WTC11 (cell line): Measurements from ENCODE around the gene ARHGAP30.

Source experiments
- ATF3 ChIP-seq: sonication (generic); formaldehyde crosslinking; conservative IDR thresholded peaks from 2 replicates; pipeline ENCODE4 v1.8.1; 2022; ENCODE audit warnings: mild to moderate bottlenecking, missing genetic modification reagents
- CREB1 ChIP-seq: sonication (generic); formaldehyde crosslinking; IDR thresholded peaks from 2 replicates; pipeline ENCODE4 v1.8.0; 2023; ENCODE audit warnings: mild to moderate bottlenecking, missing genetic modification reagents
- CTCF ChIP-seq: fragments of 200-600 bp; IDR thresholded peaks from 2 replicates; pipeline ENCODE4 v1.8.0; 2022; ENCODE audit warnings: antibody characterized with exemption
- ELF4 ChIP-seq: sonication (generic); formaldehyde crosslinking; IDR thresholded peaks from 2 replicates; pipeline ENCODE4 v1.8.1; 2022; ENCODE audit warnings: low read depth, mild to moderate bottlenecking, moderate library complexity, missing genetic modification reagents
- FOXJ3 ChIP-seq: sonication (generic); formaldehyde crosslinking; IDR thresholded peaks from 2 replicates; pipeline ENCODE4 v1.9.0; 2021; ENCODE audit warnings: missing genetic modification reagents, mild to moderate bottlenecking, borderline replicate concordance
- GABPB1 ChIP-seq: sonication (generic); formaldehyde crosslinking; IDR thresholded peaks from 2 replicates; pipeline ENCODE4 v1.8.1; 2023; ENCODE audit warnings: mild to moderate bottlenecking, missing genetic modification reagents
- JAZF1 ChIP-seq: fragments of 250-450 bp; sonication (Bioruptor Pico); IDR thresholded peaks from 2 replicates; pipeline ENCODE4 v1.9.0; 2021; ENCODE audit warnings: moderate library complexity, mild to moderate bottlenecking, inconsistent platforms
- MAX ChIP-seq: sonication (generic); formaldehyde crosslinking; IDR thresholded peaks from 2 replicates; pipeline ENCODE4 v1.8.0; 2022; ENCODE audit warnings: mild to moderate bottlenecking, missing genetic modification reagents
- NFYB ChIP-seq: sonication (generic); formaldehyde crosslinking; conservative IDR thresholded peaks from 2 replicates; pipeline ENCODE4 v1.8.0; 2022; ENCODE audit warnings: low read depth, missing genetic modification reagents
- PREB ChIP-seq: sonication (generic); formaldehyde crosslinking; IDR thresholded peaks from 2 replicates; pipeline ENCODE4 v1.8.1; 2022; ENCODE audit warnings: mild to moderate bottlenecking, missing genetic modification reagents, moderate library complexity, borderline replicate concordance
- USF1 ChIP-seq: sonication (generic); formaldehyde crosslinking; IDR thresholded peaks from 2 replicates; pipeline ENCODE4 v1.8.0; 2022; ENCODE audit warnings: mild to moderate bottlenecking, missing genetic modification reagents
- ZNF263 ChIP-seq: sonication (generic); formaldehyde crosslinking; IDR thresholded peaks from 2 replicates; pipeline ENCODE4 v1.8.1; 2022; ENCODE audit warnings: low read depth, mild to moderate bottlenecking, moderate library complexity, missing genetic modification reagents
- ZNF281 ChIP-seq: sonication (generic); formaldehyde crosslinking; IDR thresholded peaks from 2 replicates; pipeline ENCODE4 v1.8.0; 2023; ENCODE audit warnings: mild to moderate bottlenecking, missing genetic modification reagents
- ZNF317 ChIP-seq: sonication (generic); formaldehyde crosslinking; IDR thresholded peaks from 2 replicates; pipeline ENCODE4 v1.8.1; 2023; ENCODE audit warnings: low read depth, mild to moderate bottlenecking, moderate library complexity, missing genetic modification reagents, borderline replicate concordance

GRCh38 chr1:161068306-161069234, 1.1 kb downstream of the ARHGAP30 start:
- TF ChIP-seq ZNF317 (CRISPR knock-in tag) = no peak
- no peak for TF ChIP-seq CTCF
- no peak for TF ChIP-seq PREB (CRISPR knock-in tag)
- no peak for TF ChIP-seq MAX
- no peak for TF ChIP-seq ZNF281 (CRISPR knock-in tag)
- TF ChIP-seq GABPB1 (CRISPR knock-in tag) = no peak
- TF ChIP-seq ZNF263 (CRISPR knock-in tag) = no peak
- TF ChIP-seq FOXJ3 (CRISPR knock-in tag) = no peak
- TF ChIP-seq NFYB (CRISPR knock-in tag) = no peak
- TF ChIP-seq ELF4 = no peak
- TF ChIP-seq ATF3 = no peak
- no peak for TF ChIP-seq CREB1 (CRISPR knock-in tag)
- TF ChIP-seq JAZF1 (CRISPR knock-in tag) = no peak
- no peak for TF ChIP-seq USF1 (CRISPR knock-in tag)
